ENCODE data around the gene CGREF1. TPM values are rescaled to one million over a fixed set of nuclear protein-coding genes. Genes with fewer than 3 reads are reported as not detected.

Gene CGREF1
- total RNA-seq, 1 experiment from 2014 or later: 5.0 TPM

DNA sequence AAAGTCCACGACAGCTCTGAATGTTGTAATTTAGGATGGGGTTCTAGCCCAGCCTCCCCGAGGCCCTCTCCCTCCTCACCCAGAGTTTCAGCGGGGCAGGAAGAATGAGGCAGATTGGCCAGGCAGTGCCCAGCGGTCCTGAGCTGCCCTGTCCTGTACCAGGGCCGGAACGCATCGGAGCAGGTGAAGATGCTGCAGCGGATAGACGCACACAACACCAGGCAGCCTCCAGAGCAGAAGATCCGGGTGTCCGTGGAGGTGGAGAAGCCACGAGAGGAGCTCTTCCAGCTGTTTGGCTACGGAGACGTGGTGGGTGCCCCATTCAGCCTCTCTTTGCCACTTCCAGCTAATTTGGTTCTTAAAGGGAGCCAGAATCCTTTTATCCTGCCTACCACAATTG lies 21.6 kb downstream of the CGREF1 start:
- ChIA-PET POLR2A (no interaction called here), CTCF (interaction anchor here (0.6 to 5.6 kb wide), 4 partner anchors 8 to 95 kb away, joined by 3 to 43 read pairs (median 4); partner anchors contain the start of gene KHK)
- intact Hi-C loops (cut with micrococcal nuclease; ENCODE audit: unreplicated experiment): loop anchor here (5.0 to 10.0 kb wide), 2 partner anchors 115 to 187 kb away; partner anchors contain the start of genes ATRAID, SLC5A6 and TRIM54
- TF ChIP-seq, protein P1, sequence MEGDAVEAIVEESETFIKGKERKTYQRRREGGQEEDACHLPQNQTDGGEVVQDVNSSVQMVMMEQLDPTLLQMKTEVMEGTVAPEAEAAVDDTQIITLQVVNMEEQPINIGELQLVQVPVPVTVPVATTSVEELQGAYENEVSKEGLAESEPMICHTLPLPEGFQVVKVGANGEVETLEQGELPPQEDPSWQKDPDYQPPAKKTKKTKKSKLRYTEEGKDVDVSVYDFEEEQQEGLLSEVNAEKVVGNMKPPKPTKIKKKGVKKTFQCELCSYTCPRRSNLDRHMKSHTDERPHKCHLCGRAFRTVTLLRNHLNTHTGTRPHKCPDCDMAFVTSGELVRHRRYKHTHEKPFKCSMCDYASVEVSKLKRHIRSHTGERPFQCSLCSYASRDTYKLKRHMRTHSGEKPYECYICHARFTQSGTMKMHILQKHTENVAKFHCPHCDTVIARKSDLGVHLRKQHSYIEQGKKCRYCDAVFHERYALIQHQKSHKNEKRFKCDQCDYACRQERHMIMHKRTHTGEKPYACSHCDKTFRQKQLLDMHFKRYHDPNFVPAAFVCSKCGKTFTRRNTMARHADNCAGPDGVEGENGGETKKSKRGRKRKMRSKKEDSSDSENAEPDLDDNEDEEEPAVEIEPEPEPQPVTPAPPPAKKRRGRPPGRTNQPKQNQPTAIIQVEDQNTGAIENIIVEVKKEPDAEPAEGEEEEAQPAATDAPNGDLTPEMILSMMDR (IDR thresholded peaks at IDR 0.05; ENCODE audit: insufficient read depth in 1 of 2, low read depth in 1 of 2, low read length in 1 of 2, severe bottlenecking in 1 of 2, unreplicated experiment in 1 of 2): no peak
- Histone ChIP-seq H3K9me3 (no peaks in the 10 kb centered on the region), H3K36me3 (ENCODE audit: control insufficient read depth, insufficient read depth, low read length) (no peaks in the 10 kb centered on the region), H3K27me3 (replicated peaks; ENCODE audit: control insufficient read depth, insufficient read depth, low read length) (no peaks in the 10 kb centered on the region), H3K4me1 (peaks cover 28% of the 10 kb centered on the region), H3K4me3 (ENCODE audit: low read depth, low read length) (no peak overlapping the region)
- H3K36me3 Mint-ChIP-seq (ENCODE audit: insufficient read depth, unreplicated experiment): no peaks in the 10 kb centered on the region
- no peaks in the 10 kb centered on the region for H3K9me3 Mint-ChIP-seq (ENCODE audit: unreplicated experiment)
- BruUV-seq (replicated peaks): no TSS peak
- H3K27ac Mint-ChIP-seq (ENCODE audit: unreplicated experiment): no peak overlapping the region
- no peaks in the 10 kb centered on the region for H3K27me3 Mint-ChIP-seq (ENCODE audit: insufficient read depth, unreplicated experiment)
- H3K4me1 Mint-ChIP-seq (ENCODE audit: low read depth, unreplicated experiment): peaks cover 11% of the 10 kb centered on the region
- no peak overlapping the region for H3K4me3 Mint-ChIP-seq (ENCODE audit: unreplicated experiment)
- DNase-seq: no peak

DNA sequence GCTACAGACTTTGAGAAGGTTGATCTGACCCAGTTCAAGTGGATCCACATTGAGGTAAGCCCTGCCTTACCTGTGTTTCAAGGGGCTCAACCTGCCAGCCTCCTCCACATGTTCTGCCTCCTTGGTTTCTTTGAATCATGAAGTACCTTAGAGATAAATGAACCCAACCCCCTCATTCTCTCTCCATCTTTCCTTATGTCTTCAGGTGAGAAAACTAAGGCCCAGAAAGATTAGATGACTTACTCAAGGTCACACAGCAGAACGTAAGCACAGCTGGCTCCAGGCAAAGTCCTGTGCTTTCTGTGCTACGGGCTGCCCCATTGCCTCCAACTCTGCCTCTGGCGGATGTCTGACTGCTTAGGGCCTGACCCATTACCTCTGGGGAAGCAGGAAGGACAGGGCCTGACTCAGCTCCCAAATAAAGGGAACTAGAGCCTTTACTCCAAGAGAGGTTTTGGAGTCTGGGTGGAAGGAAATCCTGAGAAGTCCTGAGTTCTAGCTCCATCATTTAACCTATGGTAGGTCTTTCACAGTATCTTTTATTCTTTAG lies 22.1 kb downstream of the CGREF1 start:
- Mint-ChIP-seq H3K27ac (ENCODE audit: unreplicated experiment) (no peak overlapping the region), H3K36me3 (ENCODE audit: insufficient read depth, unreplicated experiment) (no peaks in the 10 kb centered on the region), H3K9me3 (ENCODE audit: unreplicated experiment) (no peaks in the 10 kb centered on the region), H3K4me1 (ENCODE audit: low read depth, unreplicated experiment) (peaks cover 11% of the 10 kb centered on the region), H3K27me3 (ENCODE audit: insufficient read depth, unreplicated experiment) (no peaks in the 10 kb centered on the region), H3K4me3 (ENCODE audit: unreplicated experiment) (no peak overlapping the region)
- BruUV-seq (replicated peaks): no TSS peak
- Histone ChIP-seq H3K27me3 (replicated peaks; ENCODE audit: control insufficient read depth, insufficient read depth, low read length) (no peaks in the 10 kb centered on the region), H3K4me3 (ENCODE audit: low read depth, low read length) (no peak overlapping the region), H3K36me3 (ENCODE audit: control insufficient read depth, insufficient read depth, low read length) (no peaks in the 10 kb centered on the region), H3K4me1 (peaks cover 30% of the 10 kb centered on the region), H3K9me3 (no peaks in the 10 kb centered on the region)
- TF ChIP-seq, protein P1 (IDR thresholded peaks at IDR 0.05; ENCODE audit: insufficient read depth in 1 of 2, low read depth in 1 of 2, low read length in 1 of 2, severe bottlenecking in 1 of 2, unreplicated experiment in 1 of 2): no peak
- CTCF ChIA-PET: interaction anchor here (0.6 to 5.6 kb wide), 4 partner anchors 8 to 96 kb away, joined by 3 to 43 read pairs (median 4); partner anchors contain the start of gene KHK
- intact Hi-C loops (cut with micrococcal nuclease; ENCODE audit: unreplicated experiment): loop anchor here (5.0 to 10.0 kb wide), 2 partner anchors 115 to 188 kb away; partner anchors contain the start of genes ATRAID, SLC5A6 and TRIM54
- no peak for DNase-seq
- POLR2A ChIA-PET: no interaction called here

DNA sequence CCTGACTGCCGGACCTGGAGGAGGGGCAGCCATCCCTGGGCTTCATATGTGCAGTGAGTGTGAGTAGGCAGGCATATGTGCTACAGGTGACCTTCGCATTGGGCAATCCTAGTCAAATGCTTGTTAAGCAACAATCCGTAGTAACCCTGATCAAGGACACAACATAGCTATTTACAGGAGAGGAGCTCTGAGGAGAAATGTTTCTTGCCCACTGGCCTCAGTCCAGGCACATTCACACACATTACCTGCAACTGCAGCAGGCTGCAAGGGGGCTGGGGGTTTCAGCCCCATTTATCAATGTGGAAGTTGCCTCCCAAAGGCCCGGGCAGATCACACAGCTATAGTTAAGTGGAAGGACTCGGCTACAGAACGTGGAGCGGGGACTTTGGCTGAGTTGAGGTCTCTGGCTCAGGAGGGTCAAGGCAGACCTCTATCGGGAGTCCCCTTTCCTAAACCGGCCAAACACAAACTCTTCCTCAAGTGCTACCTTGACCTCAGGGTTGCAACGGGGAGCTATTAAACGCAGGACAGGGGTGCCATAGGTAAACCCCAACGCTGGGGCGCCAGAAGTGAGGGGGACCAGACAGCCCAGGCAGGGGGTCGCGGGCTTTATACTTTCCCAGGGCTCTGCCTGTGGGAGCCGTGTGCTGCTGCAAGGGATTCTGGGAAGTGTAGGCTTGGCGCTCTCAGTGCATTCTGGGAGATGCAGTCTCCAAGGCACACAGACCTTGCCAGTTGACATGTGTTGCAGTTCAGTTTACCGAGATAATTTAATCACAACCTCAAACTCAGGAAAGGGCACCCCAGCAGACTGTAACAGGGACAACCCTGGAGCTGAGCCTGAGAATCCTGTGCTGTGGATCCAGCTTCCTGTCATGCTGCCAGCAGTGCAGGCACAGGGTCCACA lies 22.9 kb downstream of the CGREF1 start:
- BruUV-seq (replicated peaks): no TSS peak
- peak overlapping the region; percentile 0; the same call in 1 of the 2 replicates for H3K4me3 ChIP-seq (ENCODE audit: low read depth, low read length)
- H3K36me3 Mint-ChIP-seq (ENCODE audit: insufficient read depth, unreplicated experiment): no peaks in the 10 kb centered on the region
- H3K9me3 Mint-ChIP-seq (ENCODE audit: unreplicated experiment): no peaks in the 10 kb centered on the region
- peaks cover 30% of the 10 kb centered on the region for H3K4me1 ChIP-seq
- H3K27me3 Mint-ChIP-seq (ENCODE audit: insufficient read depth, unreplicated experiment): no peaks in the 10 kb centered on the region
- TF ChIP-seq, protein P1 (IDR thresholded peaks at IDR 0.05; ENCODE audit: insufficient read depth in 1 of 2, low read depth in 1 of 2, low read length in 1 of 2, severe bottlenecking in 1 of 2, unreplicated experiment in 1 of 2): no peak
- peak; percentile 66 for DNase-seq
- H3K4me3 Mint-ChIP-seq (ENCODE audit: unreplicated experiment): peak overlapping the region; percentile 64
- H3K9me3 ChIP-seq: no peaks in the 10 kb centered on the region
- intact Hi-C loops (cut with micrococcal nuclease; ENCODE audit: unreplicated experiment): loop anchor here (5.0 to 10.0 kb wide), 2 partner anchors 116 to 189 kb away; partner anchors contain the start of genes ATRAID, SLC5A6 and TRIM54
- peak overlapping the region; percentile 71 for H3K27ac Mint-ChIP-seq (ENCODE audit: unreplicated experiment)
- peaks cover 11% of the 10 kb centered on the region for H3K4me1 Mint-ChIP-seq (ENCODE audit: low read depth, unreplicated experiment)
- no peaks in the 10 kb centered on the region for H3K27me3 ChIP-seq (replicated peaks; ENCODE audit: control insufficient read depth, insufficient read depth, low read length)
- ChIA-PET CTCF (interaction anchor here (0.9 to 5.6 kb wide), 5 partner anchors 9 to 183 kb away, joined by 3 to 43 read pairs (median 4); partner anchors contain the start of gene KHK), POLR2A (interaction anchor here (0.6 kb wide), 1 partner anchor 9 kb away, joined by 4 read pairs; no protein-coding TSS in a partner anchor)
- H3K36me3 ChIP-seq (ENCODE audit: control insufficient read depth, insufficient read depth, low read length): no peaks in the 10 kb centered on the region
